RKO (cell line): Measurements from ENCODE around the gene STX4.

Experiments used
- DNase-seq: peaks from one replicate; pipeline ENCODE4 v3.0.0-alpha.2; 2016; ENCODE audit warnings: low spot score

STX4 gene

DNA sequence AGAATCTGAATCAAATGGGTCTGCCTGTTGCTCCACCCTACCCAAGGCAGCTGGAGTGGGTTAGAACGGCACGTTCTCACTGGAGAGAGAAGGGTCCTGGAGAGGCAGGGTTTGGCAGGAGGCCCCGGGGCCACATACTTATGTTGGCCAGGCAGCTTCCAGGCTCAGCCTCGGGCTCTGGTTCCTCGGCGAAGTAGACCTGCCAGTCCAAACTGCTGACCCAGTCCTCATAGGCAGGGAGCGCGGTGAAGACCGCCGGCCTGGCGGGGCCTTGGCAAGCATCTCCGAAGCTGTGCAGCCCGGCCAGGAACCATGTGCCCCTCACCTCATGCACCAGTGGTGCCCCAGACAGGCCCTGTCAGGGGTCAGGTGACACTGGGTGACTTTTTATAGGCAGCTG is 50.6 kb downstream of the STX4 start:
- no peak for DNase-seq

DNA sequence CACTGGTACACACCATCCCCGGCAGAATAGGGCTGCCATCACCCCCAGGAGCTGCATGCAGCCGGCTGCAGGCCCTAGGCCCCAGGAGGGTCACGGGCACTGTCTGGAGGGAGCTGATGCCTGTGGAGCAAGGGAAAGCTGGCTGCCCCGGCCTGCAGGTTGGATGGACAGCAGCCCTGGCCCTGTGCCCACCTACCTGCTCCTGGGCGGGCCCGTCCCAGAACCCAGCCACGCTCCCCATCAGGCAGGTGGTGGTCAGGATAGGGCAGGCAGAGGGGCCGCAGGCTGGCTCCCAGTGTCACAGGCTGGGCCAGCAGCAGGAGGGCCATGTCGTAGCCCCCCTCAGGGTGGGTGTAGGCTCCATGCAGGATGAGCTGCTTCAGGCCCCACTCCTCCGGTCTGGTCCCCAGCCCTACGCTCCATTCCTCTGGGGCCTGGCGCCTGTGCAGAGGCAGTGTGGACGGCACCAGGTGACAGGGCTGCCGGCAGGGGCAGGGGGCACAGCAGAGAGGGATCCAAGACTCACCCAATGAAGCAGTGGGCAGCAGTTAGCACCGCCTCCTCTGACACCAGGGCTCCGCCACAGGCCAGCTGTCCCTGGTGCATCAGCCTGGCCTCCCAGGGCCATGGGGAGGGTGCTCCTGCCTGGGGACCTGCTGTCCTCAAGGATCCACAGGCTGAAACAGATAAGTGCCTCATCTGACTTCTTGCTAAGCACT is 51.4 kb downstream of the STX4 start:
- DNase-seq, result no peak

DNA sequence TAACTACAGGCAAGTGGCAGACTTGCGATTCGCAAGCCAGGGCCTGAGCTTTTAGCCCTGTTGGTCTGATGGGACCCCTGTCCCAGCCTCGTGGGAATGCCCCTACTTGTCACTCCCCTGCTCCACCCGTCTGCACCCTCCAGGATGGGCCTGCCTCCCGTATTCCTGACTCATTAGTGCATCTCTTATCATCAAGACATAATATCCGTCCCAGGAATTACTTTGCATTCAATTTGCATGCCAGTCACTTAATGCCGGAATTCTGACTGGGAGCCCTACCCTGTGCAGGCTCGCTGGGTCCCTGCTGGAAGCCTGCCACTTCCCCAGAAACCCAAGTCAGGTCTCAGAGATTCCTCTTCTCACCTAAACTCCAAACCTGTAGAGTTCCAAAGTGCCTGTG is 52.1 kb downstream of the STX4 start:
- no peak for DNase-seq

DNA sequence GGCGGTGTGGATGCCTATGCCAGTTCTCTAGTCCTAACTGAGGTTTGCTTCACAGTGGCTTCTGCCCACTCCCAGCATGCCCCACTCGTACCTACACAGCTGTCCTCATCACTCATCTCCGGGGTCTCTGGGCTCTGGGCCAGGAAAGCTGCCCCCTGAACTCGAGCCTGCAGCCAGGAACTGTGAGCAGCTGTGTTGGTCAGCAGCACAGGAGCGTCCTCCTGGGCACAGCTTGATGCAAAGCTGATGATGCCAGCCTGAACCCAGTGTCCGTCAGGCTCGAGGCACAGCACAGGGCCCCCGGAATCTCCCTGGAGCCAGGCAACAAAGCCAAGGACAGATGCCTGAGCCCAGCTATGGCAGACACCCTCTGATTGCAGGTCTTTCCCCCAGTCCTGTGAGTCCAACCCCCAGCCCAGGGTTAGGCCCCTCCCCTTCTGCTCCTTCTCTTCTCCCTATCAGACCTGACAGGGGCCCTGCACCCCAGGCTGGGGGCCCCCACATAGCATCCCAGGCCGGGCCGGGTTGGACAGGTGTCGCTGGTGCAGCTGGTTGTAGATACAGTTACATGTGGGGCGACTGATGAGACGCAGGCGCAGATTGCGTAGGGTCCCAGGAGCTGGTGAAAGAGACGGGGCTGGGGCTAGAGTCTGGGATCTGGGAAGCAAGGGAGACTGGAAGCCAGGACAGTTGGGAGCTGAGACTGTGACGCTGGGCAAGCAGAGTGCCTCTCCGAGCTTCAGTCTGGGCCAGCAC is 52.7 kb downstream of the STX4 start:
- DNase-seq, result no peak

DNA sequence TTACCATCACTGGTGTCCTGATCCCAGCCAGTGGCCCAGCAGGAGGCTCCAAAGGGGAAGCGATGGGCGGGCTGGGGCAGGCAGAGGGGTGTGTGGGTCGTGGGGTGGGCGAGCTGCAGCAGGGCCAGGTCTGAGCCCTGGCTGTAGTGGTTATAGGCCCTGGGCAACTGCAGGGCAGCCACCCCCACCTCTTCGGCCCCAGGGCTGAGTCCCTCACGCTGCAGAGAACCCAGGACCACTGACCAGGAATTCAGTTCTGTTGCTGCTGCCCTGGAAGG is 53.2 kb downstream of the STX4 start:
- no peak for DNase-seq

DNA sequence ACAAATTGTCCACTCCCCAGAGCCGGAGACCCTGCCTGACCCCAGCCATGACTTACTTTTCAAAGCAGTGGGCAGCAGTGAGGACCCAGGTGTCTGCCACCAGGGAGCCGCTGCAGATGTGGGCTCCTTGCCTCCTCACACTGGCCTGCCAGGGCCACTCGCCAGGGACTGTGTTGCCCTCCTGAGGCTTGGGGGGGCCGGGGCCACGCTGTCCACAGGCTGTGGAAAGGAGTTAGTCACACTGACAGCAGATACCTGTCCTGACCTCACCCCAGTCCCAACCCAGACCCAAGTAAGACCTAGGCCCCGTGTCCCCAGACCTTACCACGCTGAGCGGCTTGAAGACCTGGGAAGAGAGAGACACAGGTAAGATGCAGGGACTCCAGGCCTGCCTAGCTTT is 54.1 kb downstream of the STX4 start:
- no peak for DNase-seq

DNA sequence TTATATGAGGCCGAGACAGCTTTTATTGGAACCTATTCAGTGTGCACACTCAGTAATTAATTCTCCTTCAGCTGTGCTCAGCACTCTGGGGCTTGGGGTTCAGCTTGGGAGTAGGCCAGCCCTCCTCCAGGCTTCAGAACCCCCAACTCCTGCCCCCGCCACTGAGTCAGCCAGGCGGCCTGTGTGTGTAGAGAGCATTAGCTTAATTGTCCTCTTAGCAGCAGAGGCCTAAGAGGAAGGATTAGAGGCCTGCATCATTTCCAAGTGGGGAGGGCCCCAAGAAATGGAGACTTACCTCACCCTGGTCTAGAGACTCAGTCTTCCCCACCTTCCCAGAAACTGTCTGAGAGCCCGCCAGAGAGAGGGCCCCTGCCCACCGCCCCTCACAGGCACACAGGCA is 54.6 kb downstream of the STX4 start:
- DNase-seq, result no peak

DNA sequence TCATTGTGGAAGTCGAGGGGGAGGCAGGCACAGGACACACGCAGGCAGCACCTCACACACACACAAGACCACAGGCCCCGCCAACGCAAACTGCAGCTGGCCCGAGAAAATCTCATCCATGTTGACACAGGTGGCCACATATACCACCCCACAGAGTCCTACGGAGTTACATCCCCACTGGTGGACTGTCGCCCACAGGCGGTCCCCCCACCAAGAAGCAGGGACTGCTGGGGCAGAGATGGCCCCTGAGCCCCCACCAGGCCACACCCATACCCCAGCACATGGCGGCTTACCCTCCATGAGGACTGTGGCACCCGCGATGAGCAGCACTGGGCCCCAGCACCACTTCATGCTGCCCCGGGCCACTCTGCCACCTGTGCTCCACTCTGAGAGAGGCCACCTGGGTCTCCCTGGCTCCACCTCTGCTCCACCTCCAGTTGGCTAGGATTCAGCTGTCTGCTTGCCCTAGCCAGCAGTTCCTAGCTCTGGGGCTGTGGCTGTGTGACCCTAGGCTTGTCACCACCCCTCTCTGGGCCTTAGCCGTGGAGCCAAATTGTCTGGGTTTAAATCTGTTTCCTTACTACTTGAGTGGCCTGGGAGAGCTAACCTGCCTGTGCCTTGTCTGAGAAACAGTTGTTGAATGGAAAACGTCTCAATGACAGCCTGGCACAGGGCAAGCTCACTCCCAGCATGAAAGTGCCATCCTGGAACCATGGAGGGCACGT is 55.3 kb downstream of the STX4 start, which contains the start of gene PRSS53:
Gene PRSS53, minus strand, starts transcription at position 485 of the 725 bp plus-strand sequence. Its CDS starts 134 bp downstream, at position 351.
- no peak for DNase-seq

DNA sequence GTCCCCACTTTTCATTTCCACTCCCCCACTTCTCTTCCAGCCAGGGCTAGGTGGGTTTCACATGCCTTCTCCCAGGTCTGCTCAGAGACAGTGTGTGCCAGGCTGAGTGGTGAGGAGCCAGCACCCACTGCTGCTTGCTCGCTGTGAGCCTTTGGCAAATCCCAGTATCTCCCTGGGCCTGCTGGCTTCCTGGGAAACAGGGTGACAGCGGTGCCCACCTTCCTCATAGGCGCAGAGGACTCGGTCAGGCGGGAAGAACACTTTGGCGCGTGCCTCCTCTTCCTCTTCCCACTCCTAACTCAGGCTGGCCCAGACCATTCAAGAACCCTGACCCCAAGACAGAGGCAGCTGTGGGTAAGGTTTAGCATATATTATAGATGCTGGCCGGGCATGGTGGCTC is 55.8 kb downstream of the STX4 start:
- DNase-seq, result no peak
